HG03025 (cell line): ENCODE data around the gene ZPR1.
"Not testable (repeated sequence)": the region's sequence is repeated elsewhere in the genome, so short reads cannot be mapped to it uniquely, and the experiment has no call there.

ENCODE experiments used
- ATAC-seq: cut with Tn5 transposase; IDR thresholded peaks from one replicate; pipeline ENCODE4 v1.9.1; 2021; ENCODE audit warnings: mild to moderate bottlenecking, moderate library complexity; ENCODE audit not compliant: unreplicated experiment, low FRiP score

Gene ZPR1

GRCh38 chr11:116825434-116825833 is 37.6 kb upstream of the ZPR1 start:
- no peak for ATAC-seq

- no peak for ATAC-seq
These were observed 35.4 kb upstream of the ZPR1 start, which contains the start of gene APOA4 for GRCh38 chr11:116823031-116823843. Gene APOA4, minus strand, starts transcription at chr11:116823304. Its CDS starts 113 bp downstream, at chr11:116823191.

- no peak for ATAC-seq
These were observed 34.8 kb upstream of the ZPR1 start for GRCh38 chr11:116822575-116822974.

- no peak for ATAC-seq
These were observed 33.5 kb upstream of the ZPR1 start for GRCh38 chr11:116821050-116821918.

GRCh38 chr11:116819049-116819448 is 31.2 kb upstream of the ZPR1 start:
- ATAC-seq: no peak

GRCh38 chr11:116814502-116814901 is 26.7 kb upstream of the ZPR1 start:
- no peak for ATAC-seq

GRCh38 chr11:116813781-116814471 is 26.1 kb upstream of the ZPR1 start:
- ATAC-seq: no peak

- ATAC-seq: no peak
These were observed 25.3 kb upstream of the ZPR1 start for GRCh38 chr11:116813170-116813569.

- ATAC-seq: no peak
These were observed 24.3 kb upstream of the ZPR1 start for GRCh38 chr11:116812109-116812508.

- ATAC-seq: no peak
These were observed 23.4 kb upstream of the ZPR1 start for GRCh38 chr11:116811194-116811593.

- ATAC-seq: no peak
These were observed 20.7 kb upstream of the ZPR1 start for GRCh38 chr11:116808262-116809175.

GRCh38 chr11:116807601-116808261 is 19.9 kb upstream of the ZPR1 start:
- ATAC-seq: no peak

- ATAC-seq: no peak
These were observed 16.2 kb upstream of the ZPR1 start for GRCh38 chr11:116804001-116804400.

GRCh38 chr11:116801662-116802061 is 13.8 kb upstream of the ZPR1 start:
- not testable (repeated sequence) for ATAC-seq

- ATAC-seq: no peak
These were observed 12.8 kb upstream of the ZPR1 start for GRCh38 chr11:116800610-116801009.

- ATAC-seq: no peak
These were observed 10.5 kb upstream of the ZPR1 start for GRCh38 chr11:116798368-116798767.

- ATAC-seq: no peak
These were observed 10.0 kb upstream of the ZPR1 start for GRCh38 chr11:116797816-116798215.

- no peak for ATAC-seq
These were observed 8.7 kb upstream of the ZPR1 start for GRCh38 chr11:116796548-116796947.

- ATAC-seq: no peak
These were observed 7.0 kb upstream of the ZPR1 start for GRCh38 chr11:116794851-116795250.
